Large intestine (tissue), 3 donors: ENCODE results near the gene EID3. TPM values are rescaled to one million over a fixed set of nuclear protein-coding genes. Genes with fewer than 3 reads are reported as not detected.
A peak's percentile ranks its signal among the peaks of the same experiment; 100 is the strongest.

Source experiments
- DNase-seq, 2 donors: peaks; one replicate each; pipeline versions ENCODE4 v3.0.0 to v3.0.0-alpha.2; 2013
- H3K27ac ChIP-seq: one replicate; pipeline ENCODE4 v1.5.1; 2013; ENCODE audit warnings: low read length
- H3K27me3 ChIP-seq: 2 replicates; pipeline ENCODE4 v1.6.1; 2013; ENCODE audit warnings: low read length; ENCODE audit not compliant: control insufficient read depth, insufficient read depth
- H3K36me3 ChIP-seq: 2 replicates; pipeline ENCODE4 v1.6.1; 2013; ENCODE audit warnings: low read length; ENCODE audit not compliant: control insufficient read depth, insufficient read depth
- H3K4me1 ChIP-seq: one replicate; pipeline ENCODE4 v1.6.1; 2013; ENCODE audit warnings: low read length; ENCODE audit not compliant: control insufficient read depth, insufficient read depth
- H3K4me3 ChIP-seq: one replicate; pipeline ENCODE4 v1.5.1; 2013; ENCODE audit warnings: low read length
- H3K9me3 ChIP-seq: one replicate; pipeline ENCODE4 v1.6.1; 2013; ENCODE audit warnings: mild to moderate bottlenecking, low read depth, low read length, moderate library complexity; ENCODE audit not compliant: control insufficient read depth
- WGBS: methylation state at CpG from one replicate; pipeline ENCODE4 v1.1.5; 2013; ENCODE audit warnings: low lambda C conversion rate; ENCODE audit not compliant: insufficient coverage; 5-methylcytosine and 5-hydroxymethylcytosine counted together
- polyA plus RNA-seq: library from polyadenylated mRNA; unstranded; fragments of 120-200 nt; gene quantifications from one replicate; pipeline ENCODE4 v1.2.1, GENCODE V29; 2013

EID3 gene
- polyA plus RNA-seq, 1 donor: 2.4 TPM

GRCh38 chr12:104275689-104276088, 27.9 kb upstream of the EID3 start:
- 44% methylated on average over 3 of the region's 5 CpGs for WGBS
- H3K27ac ChIP-seq: no peak overlapping the region

DNA sequence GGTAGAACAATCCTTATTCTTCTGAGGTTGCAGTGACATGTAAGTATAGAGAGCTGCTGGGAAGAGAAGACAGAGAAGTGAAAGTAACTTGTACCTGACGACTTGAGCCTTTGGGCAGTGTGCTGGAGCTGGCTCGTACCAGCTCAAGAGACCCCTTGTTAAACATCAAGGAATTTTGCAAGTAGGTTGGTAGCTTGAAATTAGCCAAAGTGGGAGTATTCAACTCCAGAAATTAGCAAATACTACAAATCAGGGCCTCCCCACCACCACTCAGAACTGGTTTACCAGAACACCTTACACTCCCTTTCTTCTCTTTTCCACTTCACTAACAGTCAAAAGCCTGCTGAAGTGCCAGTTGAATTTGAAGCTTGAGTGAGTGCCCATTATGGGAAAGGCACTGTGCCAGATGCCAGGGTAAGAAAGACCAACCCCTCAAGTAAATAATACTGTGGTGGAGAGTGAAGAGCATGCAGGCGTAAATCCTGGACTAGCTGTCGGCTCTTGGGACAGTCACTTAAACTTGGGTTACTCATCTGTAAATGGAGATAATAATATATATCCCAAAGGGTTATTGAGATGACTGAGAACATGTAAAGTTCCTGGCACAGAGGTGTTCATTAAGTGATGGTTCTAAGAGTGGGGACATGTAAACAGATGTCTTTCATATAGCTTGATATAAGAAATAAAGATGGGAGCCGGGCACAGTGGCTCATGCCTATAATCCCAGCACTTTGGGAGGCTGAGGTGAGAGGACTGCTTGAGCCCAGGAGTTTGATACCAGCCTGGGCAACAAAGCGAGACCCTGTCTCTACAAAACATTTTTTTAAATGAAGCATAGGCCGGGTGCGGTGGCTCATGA, 27.0 kb upstream of the EID3 start:
- DNase-seq: peak in 1 of 2 donors; percentile 17
- no CpG with 5 or more reads among the region's 8 CpGs for WGBS
- no peaks in the 10 kb centered on the region for H3K36me3 ChIP-seq
- no peaks in the 10 kb centered on the region for H3K9me3 ChIP-seq
- no peak overlapping the region for H3K27ac ChIP-seq
- H3K4me3 ChIP-seq: no peak overlapping the region
- H3K4me1 ChIP-seq: peaks cover 2% of the 10 kb centered on the region
- H3K27me3 ChIP-seq: no peaks in the 10 kb centered on the region

More at GRCh38 chr12:104275689-104276088, 27.9 kb upstream of the EID3 start:
- Histone ChIP-seq H3K4me1 (peaks cover 2% of the 10 kb centered on the region), H3K27me3 (no peaks in the 10 kb centered on the region), H3K9me3 (no peaks in the 10 kb centered on the region), H3K4me3 (no peak overlapping the region), H3K36me3 (no peaks in the 10 kb centered on the region)
- no peak for DNase-seq

GRCh38 chr12:104279164-104279563, 24.4 kb upstream of the EID3 start:
- peaks cover 2% of the 10 kb centered on the region for H3K4me1 ChIP-seq
- DNase-seq: no peak
- no peaks in the 10 kb centered on the region for H3K36me3 ChIP-seq
- H3K4me3 ChIP-seq: no peak overlapping the region
- H3K9me3 ChIP-seq: no peaks in the 10 kb centered on the region
- no peaks in the 10 kb centered on the region for H3K27me3 ChIP-seq
- H3K27ac ChIP-seq: no peak overlapping the region

- Histone ChIP-seq H3K36me3 (no peaks in the 10 kb centered on the region), H3K4me1 (peaks cover 2% of the 10 kb centered on the region), H3K9me3 (no peaks in the 10 kb centered on the region), H3K27ac (no peak overlapping the region), H3K27me3 (no peaks in the 10 kb centered on the region), H3K4me3 (no peak overlapping the region)
- no CpG with 5 or more reads among the region's 1 CpG for WGBS
- DNase-seq: no peak
Measured at GRCh38 chr12:104280111-104280510, 23.4 kb upstream of the EID3 start.

DNA sequence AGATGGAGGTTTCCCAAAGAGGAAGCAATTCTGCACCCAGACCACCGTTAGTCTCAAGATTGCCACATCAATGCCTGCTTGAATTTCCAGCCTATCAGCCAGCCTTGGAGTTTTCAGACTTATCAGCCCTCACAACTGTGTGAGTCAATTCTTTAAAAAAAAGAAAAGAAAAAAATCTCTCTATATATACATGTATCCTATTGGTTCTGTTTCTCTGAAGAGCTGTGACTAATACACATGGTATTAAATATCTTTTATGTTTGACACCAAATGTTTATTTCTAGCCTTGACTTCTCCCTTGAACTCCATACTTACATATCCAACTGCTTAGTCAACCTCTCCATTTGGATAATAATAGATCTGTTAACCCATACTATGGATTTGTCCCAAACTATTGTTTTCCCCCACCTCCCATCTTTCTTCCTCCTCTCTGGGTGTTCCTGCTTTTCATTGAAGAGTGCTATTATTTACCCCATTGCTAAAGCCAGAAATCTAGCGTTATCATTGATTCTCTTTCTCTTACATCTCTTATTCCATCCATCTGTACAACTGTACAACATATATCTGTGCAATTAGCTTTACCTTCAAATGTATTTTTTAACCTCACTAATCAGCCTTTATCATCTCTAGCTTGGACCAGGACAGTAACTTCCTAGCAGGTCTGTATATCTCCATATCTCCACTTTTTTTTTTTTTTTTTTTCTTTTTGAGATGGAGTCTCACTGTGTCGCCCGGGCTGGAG, 22.7 kb upstream of the EID3 start:
- 93% methylated on average over 1 of the region's 4 CpGs for WGBS
- H3K27me3 ChIP-seq: no peaks in the 10 kb centered on the region
- no peak for DNase-seq
- no peaks in the 10 kb centered on the region for H3K36me3 ChIP-seq
- H3K4me3 ChIP-seq: no peak overlapping the region
- H3K4me1 ChIP-seq: peaks cover 5% of the 10 kb centered on the region
- no peaks in the 10 kb centered on the region for H3K9me3 ChIP-seq
- no peak overlapping the region for H3K27ac ChIP-seq

GRCh38 chr12:104281636-104282035, 21.9 kb upstream of the EID3 start:
- Histone ChIP-seq H3K27me3 (no peaks in the 10 kb centered on the region), H3K36me3 (no peaks in the 10 kb centered on the region), H3K9me3 (no peaks in the 10 kb centered on the region), H3K4me1 (peaks cover 12% of the 10 kb centered on the region), H3K27ac (no peak overlapping the region), H3K4me3 (no peak overlapping the region)
- DNase-seq: no peak
- no CpG with 5 or more reads among the region's 5 CpGs for WGBS

GRCh38 chr12:104282109-104282508, 21.4 kb upstream of the EID3 start:
- DNase-seq: no peak
- no peaks in the 10 kb centered on the region for H3K36me3 ChIP-seq
- no peaks in the 10 kb centered on the region for H3K9me3 ChIP-seq
- no peak overlapping the region for H3K27ac ChIP-seq
- no peaks in the 10 kb centered on the region for H3K27me3 ChIP-seq
- H3K4me1 ChIP-seq: peaks cover 12% of the 10 kb centered on the region
- H3K4me3 ChIP-seq: no peak overlapping the region

GRCh38 chr12:104285740-104286515, 17.6 kb upstream of the EID3 start:
- Histone ChIP-seq H3K27ac (peak overlapping the region; percentile 92), H3K27me3 (no peaks in the 10 kb centered on the region), H3K4me3 (no peak overlapping the region), H3K4me1 (peaks cover 10% of the 10 kb centered on the region), H3K36me3 (no peaks in the 10 kb centered on the region), H3K9me3 (no peaks in the 10 kb centered on the region)
- WGBS: 50% methylated on average over 1 of the region's 3 CpGs
- peak in 1 of 2 donors; percentile 34 for DNase-seq

- Histone ChIP-seq H3K4me3 (peak overlapping the region; percentile 70), H3K36me3 (peaks cover 2% of the 10 kb centered on the region), H3K9me3 (no peaks in the 10 kb centered on the region), H3K27ac (peak overlapping the region; percentile 92), H3K4me1 (peaks cover 10% of the 10 kb centered on the region), H3K27me3 (no peaks in the 10 kb centered on the region)
- peak; percentile 94 to 97 for DNase-seq
- WGBS: no CpG with 5 or more reads among the region's 40 CpGs
Measured at GRCh38 chr12:104286516-104287482, 16.7 kb upstream of the EID3 start.
